Measurements from ENCODE around the gene MAP1A. TPM values are rescaled to one million over a fixed set of nuclear protein-coding genes. Genes with fewer than 3 reads are reported as not detected.

The MAP1A gene
- total and polyA plus RNA-seq, 4 experiments from 2014 or later = 0.10 to 1.8 (median 0.34) TPM

GRCh38 chr15:43510200-43511011, 7.0 kb upstream of the MAP1A start:
- intact Hi-C loops (cut with micrococcal nuclease) = loop anchor here (1.0 to 10.0 kb wide), 6 partner anchors 17 to 314 kb away; partner anchors contain the start of genes LCMT2, MFAP1, PDIA3 and TP53BP1
- Histone ChIP-seq H3K36me3 (ENCODE audit: insufficient read depth, low read length) (no peaks in the 10 kb centered on the region), H3K4me1 (ENCODE audit: insufficient read depth, low read length) (peaks cover 40% of the 10 kb centered on the region), H3K9me3 (ENCODE audit: control insufficient read depth in 1 of 2, low read length in 2 of 2) (no peaks in the 10 kb centered on the region), H3K4me3 (ENCODE audit: low read length in 2 of 2) (peak overlapping the region; percentile 86 to 87), H3K27ac (ENCODE audit: low read depth, low read length) (peak overlapping the region; percentile 71), H3K27me3 (ENCODE audit: insufficient read depth, low read length) (no peaks in the 10 kb centered on the region)
- H3K27me3 Mint-ChIP-seq = no peaks in the 10 kb centered on the region
- H3K9me3 Mint-ChIP-seq = no peaks in the 10 kb centered on the region
- H3K4me3 Mint-ChIP-seq = peak overlapping the region; percentile 92 to 98 (median 95)
- H3K36me3 Mint-ChIP-seq = peaks cover 0 to 6% of the 10 kb centered on the region in 2 donors
- H3K27ac Mint-ChIP-seq = peak overlapping the region; percentile 96 to 99 (median 97)
- ChIA-PET POLR2A (ENCODE audit: partially characterized antibody) (interaction anchor here (0.6 to 5.4 kb wide), 22 partner anchors 9 to 1688 kb away, joined by 3 to 97 read pairs (median 4); partner anchors contain the start of genes ELL3, GANC, HYPK and LCMT2), CTCF (ENCODE audit: partially characterized antibody) (interaction anchor here (0.8 to 7.7 kb wide), 8 partner anchors 10 to 134 kb away, joined by 3 to 252 read pairs (median 4); partner anchors contain the start of gene TP53BP1)
- H3K4me1 Mint-ChIP-seq = peaks cover 23 to 48% (median 38%) of the 10 kb centered on the region in 4 donors
- peak; percentile 96 to 98 (median 97) for DNase-seq

- H3K4me1 Mint-ChIP-seq = peaks cover 23 to 48% (median 38%) of the 10 kb centered on the region in 4 donors
Observed at GRCh38 chr15:43511012-43511885, 6.2 kb upstream of the MAP1A start.

GRCh38 chr15:43513550-43513949, 3.9 kb upstream of the MAP1A start:
- Histone ChIP-seq H3K27ac (ENCODE audit: low read depth, low read length) (no peak overlapping the region), H3K4me1 (ENCODE audit: insufficient read depth, low read length) (peaks cover 38% of the 10 kb centered on the region), H3K27me3 (ENCODE audit: insufficient read depth, low read length) (peaks cover 8% of the 10 kb centered on the region), H3K9me3 (ENCODE audit: control insufficient read depth in 1 of 2, low read length in 2 of 2) (no peaks in the 10 kb centered on the region), H3K36me3 (ENCODE audit: insufficient read depth, low read length) (no peaks in the 10 kb centered on the region), H3K4me3 (ENCODE audit: low read length in 2 of 2) (no peak overlapping the region)
- H3K36me3 Mint-ChIP-seq = peaks cover 0 to 6% of the 10 kb centered on the region in 2 donors
- CTCF ChIA-PET (ENCODE audit: partially characterized antibody) = interaction anchor here (0.7 to 7.7 kb wide), 25 partner anchors 8 to 263 kb away, joined by 3 to 252 read pairs (median 6); partner anchors contain the start of genes ELL3, TP53BP1, TUBGCP4 and ZSCAN29
- POLR2A ChIA-PET (ENCODE audit: partially characterized antibody) = interaction anchor here (0.5 to 5.4 kb wide), 3 partner anchors 21 to 31 kb away, joined by 3 to 97 read pairs (median 7); partner anchors contain the start of gene TP53BP1
- H3K27ac Mint-ChIP-seq = peak overlapping the region in 6 of 7 donors; percentile 55 to 91 (median 61)
- intact Hi-C loops (cut with micrococcal nuclease) = loop anchor here (5.0 to 10.0 kb wide), 3 partner anchors 136 to 311 kb away; partner anchors contain the start of genes MFAP1, PDIA3 and WDR76
- no peaks in the 10 kb centered on the region for H3K9me3 Mint-ChIP-seq
- peaks cover 4 to 13% of the 10 kb centered on the region in 2 donors for H3K27me3 Mint-ChIP-seq
- DNase-seq = no peak
- peaks cover 23 to 47% (median 38%) of the 10 kb centered on the region in 4 donors for H3K4me1 Mint-ChIP-seq
- H3K4me3 Mint-ChIP-seq = peak overlapping the region in 2 of 8 donors; percentile 32 to 60

More at GRCh38 chr15:43511012-43511885, 6.2 kb upstream of the MAP1A start:
- H3K27ac ChIP-seq (ENCODE audit: low read depth, low read length) = peak overlapping the region; percentile 52
- H3K27me3 ChIP-seq (ENCODE audit: insufficient read depth, low read length) = no peaks in the 10 kb centered on the region
- no peaks in the 10 kb centered on the region for H3K9me3 ChIP-seq (ENCODE audit: control insufficient read depth in 1 of 2, low read length in 2 of 2)
- Mint-ChIP-seq H3K4me3 (peak overlapping the region; percentile 92 to 98 (median 95)), H3K27ac (peak overlapping the region; percentile 50 to 99 (median 97)), H3K27me3 (no peaks in the 10 kb centered on the region), H3K9me3 (no peaks in the 10 kb centered on the region), H3K36me3 (peaks cover 0 to 6% of the 10 kb centered on the region in 2 donors)
- peak overlapping the region; percentile 57 to 86 for H3K4me3 ChIP-seq (ENCODE audit: low read length in 2 of 2)
- peak in 3 of 5 donors; percentile 20 to 22 (median 20) for DNase-seq
- POLR2A ChIA-PET (ENCODE audit: partially characterized antibody) = interaction anchor here (0.6 to 5.4 kb wide), 21 partner anchors 10 to 1687 kb away, joined by 3 to 97 read pairs (median 4); partner anchors contain the start of genes ELL3, GANC, HYPK and LCMT2
- intact Hi-C loops (cut with micrococcal nuclease) = loop anchor here (5.0 to 10.0 kb wide), 3 partner anchors 134 to 314 kb away; partner anchors contain the start of genes MFAP1, PDIA3 and WDR76
- peaks cover 40% of the 10 kb centered on the region for H3K4me1 ChIP-seq (ENCODE audit: insufficient read depth, low read length)
- CTCF ChIA-PET (ENCODE audit: partially characterized antibody) = interaction anchor here (0.6 to 7.7 kb wide), 11 partner anchors 11 to 138 kb away, joined by 3 to 252 read pairs (median 4); partner anchors contain the start of gene TP53BP1
- no peaks in the 10 kb centered on the region for H3K36me3 ChIP-seq (ENCODE audit: insufficient read depth, low read length)

GRCh38 chr15:43514241-43515057, 3.0 kb upstream of the MAP1A start:
- peaks cover 5 to 18% of the 10 kb centered on the region in 2 donors for H3K27me3 Mint-ChIP-seq
- peaks cover 31% of the 10 kb centered on the region for H3K4me1 ChIP-seq (ENCODE audit: insufficient read depth, low read length)
- ChIA-PET POLR2A (ENCODE audit: partially characterized antibody) (interaction anchor here (0.5 to 5.4 kb wide), 6 partner anchors 12 to 56 kb away, joined by 3 to 97 read pairs (median 4); partner anchors contain the start of gene TP53BP1), CTCF (ENCODE audit: partially characterized antibody) (interaction anchor here (0.7 to 7.7 kb wide), 27 partner anchors 9 to 289 kb away, joined by 3 to 252 read pairs (median 5); partner anchors contain the start of genes ELL3, TP53BP1, TUBGCP4 and ZSCAN29)
- H3K27ac ChIP-seq (ENCODE audit: low read depth, low read length) = no peak overlapping the region
- H3K9me3 Mint-ChIP-seq = no peaks in the 10 kb centered on the region
- peak overlapping the region in 3 of 8 donors; percentile 22 to 60 (median 32) for H3K4me3 Mint-ChIP-seq
- H3K4me3 ChIP-seq (ENCODE audit: low read length in 2 of 2) = no peak overlapping the region
- no peaks in the 10 kb centered on the region for H3K36me3 ChIP-seq (ENCODE audit: insufficient read depth, low read length)
- H3K27me3 ChIP-seq (ENCODE audit: insufficient read depth, low read length) = peaks cover 8% of the 10 kb centered on the region
- H3K4me1 Mint-ChIP-seq = peaks cover 23 to 41% (median 34%) of the 10 kb centered on the region in 4 donors
- DNase-seq = peak in 3 of 5 donors; percentile 28 to 34 (median 33)
- H3K27ac Mint-ChIP-seq = peak overlapping the region; percentile 35 to 83 (median 58)
- H3K9me3 ChIP-seq (ENCODE audit: control insufficient read depth in 1 of 2, low read length in 2 of 2) = no peaks in the 10 kb centered on the region
- intact Hi-C loops (cut with micrococcal nuclease) = loop anchor here (1.0 to 10.0 kb wide), 5 partner anchors 31 to 310 kb away; partner anchors contain the start of genes MFAP1, PDIA3 and WDR76
- peaks cover 0 to 6% of the 10 kb centered on the region in 2 donors for H3K36me3 Mint-ChIP-seq

- ChIA-PET CTCF (ENCODE audit: partially characterized antibody) (interaction anchor here (0.9 to 7.7 kb wide), 6 partner anchors 25 to 143 kb away, joined by 3 to 252 read pairs (median 26); partner anchors contain the start of gene TP53BP1), POLR2A (ENCODE audit: partially characterized antibody) (interaction anchor here (2.1 kb wide), 1 partner anchor 27 kb away, joined by 7 read pairs; no protein-coding TSS in a partner anchor)
- Histone ChIP-seq H3K36me3 (ENCODE audit: insufficient read depth, low read length) (no peaks in the 10 kb centered on the region), H3K27me3 (ENCODE audit: insufficient read depth, low read length) (peaks cover 8% of the 10 kb centered on the region), H3K4me1 (ENCODE audit: insufficient read depth, low read length) (peaks cover 23% of the 10 kb centered on the region), H3K4me3 (ENCODE audit: low read length in 2 of 2) (no peak overlapping the region), H3K27ac (ENCODE audit: low read depth, low read length) (no peak overlapping the region), H3K9me3 (ENCODE audit: control insufficient read depth in 1 of 2, low read length in 2 of 2) (no peaks in the 10 kb centered on the region)
- Mint-ChIP-seq H3K36me3 (no peaks in the 10 kb centered on the region), H3K27ac (no peak overlapping the region), H3K9me3 (no peaks in the 10 kb centered on the region), H3K27me3 (peaks cover 5 to 21% of the 10 kb centered on the region in 2 donors), H3K4me3 (no peak overlapping the region), H3K4me1 (peaks cover 16 to 29% (median 24%) of the 10 kb centered on the region in 4 donors)
- intact Hi-C loops (cut with micrococcal nuclease) = loop anchor here (10.0 kb wide), 1 partner anchor 309 kb away; the partner anchor contains the start of genes MFAP1 and WDR76
- no peak for DNase-seq
Observed at GRCh38 chr15:43515741-43516140, 1.7 kb upstream of the MAP1A start.
